Ovary (tissue), 3 donors: Measurements from ENCODE around the gene TNFRSF18.

Source experiments
- POLR2A ChIP-seq: fragments of 450-650 bp; IDR thresholded peaks from one replicate; pipeline ENCODE4 v1.6.1; 2017; ENCODE audit warnings: antibody characterized with exemption, mild to moderate bottlenecking, moderate library complexity
- TF ChIP-seq, protein P1 (sequence below), 3 donors: fragments of 450-650 bp in 2 of 3; fragments of 200-600 bp in 1 of 3; IDR thresholded peaks; one replicate each; pipeline versions ENCODE4 v1.5.1 to v1.8.0; 2016 to 2022; ENCODE audit warnings: antibody characterized with exemption in 3 of 3, mild to moderate bottlenecking in 1 of 3
- donor health status: DM: no; HTN: no; CAD: no.

DNA sequence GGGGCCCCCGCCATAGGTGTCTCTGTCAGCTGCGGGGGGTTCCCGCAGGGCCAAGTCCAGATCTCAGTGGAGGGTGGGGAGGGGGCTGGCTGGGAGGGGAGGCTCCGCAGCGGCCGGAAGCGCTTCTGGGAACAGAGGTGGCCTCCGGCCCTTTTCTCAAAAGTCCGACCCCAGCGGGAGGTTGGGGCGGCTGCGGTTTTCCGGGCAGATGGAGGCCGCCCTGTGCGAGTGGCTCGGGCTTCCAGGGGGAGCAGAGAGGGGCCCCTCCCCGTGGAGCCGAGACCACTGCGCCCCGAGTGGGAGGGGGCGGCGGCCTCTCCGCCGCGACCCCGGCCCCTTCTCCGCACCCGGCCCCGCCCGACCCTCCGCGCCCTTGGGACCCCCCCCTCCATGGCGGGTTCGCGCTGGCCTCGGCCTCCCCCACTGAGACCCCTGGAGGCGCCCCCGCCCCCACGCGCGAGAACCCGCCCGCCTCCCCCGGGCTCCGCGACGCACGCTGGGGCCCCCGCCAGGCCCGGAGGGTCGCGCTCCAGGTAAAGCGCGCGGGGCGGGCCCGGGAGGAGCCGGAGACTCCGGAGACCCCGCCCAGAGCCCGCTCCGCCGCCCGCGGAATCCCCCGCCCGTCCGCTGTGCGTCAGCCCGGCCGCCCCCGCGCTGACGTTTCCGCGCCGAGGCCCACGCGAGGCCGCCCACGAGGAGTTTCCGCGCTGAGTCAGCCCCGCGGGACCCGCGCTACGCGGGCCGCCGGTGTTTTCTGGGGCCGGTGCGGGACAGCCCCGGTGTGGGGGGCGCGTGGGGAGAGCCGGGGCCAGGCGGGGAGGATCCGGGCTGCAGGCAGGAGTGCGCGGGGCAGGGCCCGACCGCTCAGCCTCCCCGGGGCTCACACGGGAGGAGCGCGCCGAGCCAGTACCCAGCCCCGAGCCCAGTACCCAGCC is 5.2 kb downstream of the TNFRSF18 start:
- TF ChIP-seq, protein P1, sequence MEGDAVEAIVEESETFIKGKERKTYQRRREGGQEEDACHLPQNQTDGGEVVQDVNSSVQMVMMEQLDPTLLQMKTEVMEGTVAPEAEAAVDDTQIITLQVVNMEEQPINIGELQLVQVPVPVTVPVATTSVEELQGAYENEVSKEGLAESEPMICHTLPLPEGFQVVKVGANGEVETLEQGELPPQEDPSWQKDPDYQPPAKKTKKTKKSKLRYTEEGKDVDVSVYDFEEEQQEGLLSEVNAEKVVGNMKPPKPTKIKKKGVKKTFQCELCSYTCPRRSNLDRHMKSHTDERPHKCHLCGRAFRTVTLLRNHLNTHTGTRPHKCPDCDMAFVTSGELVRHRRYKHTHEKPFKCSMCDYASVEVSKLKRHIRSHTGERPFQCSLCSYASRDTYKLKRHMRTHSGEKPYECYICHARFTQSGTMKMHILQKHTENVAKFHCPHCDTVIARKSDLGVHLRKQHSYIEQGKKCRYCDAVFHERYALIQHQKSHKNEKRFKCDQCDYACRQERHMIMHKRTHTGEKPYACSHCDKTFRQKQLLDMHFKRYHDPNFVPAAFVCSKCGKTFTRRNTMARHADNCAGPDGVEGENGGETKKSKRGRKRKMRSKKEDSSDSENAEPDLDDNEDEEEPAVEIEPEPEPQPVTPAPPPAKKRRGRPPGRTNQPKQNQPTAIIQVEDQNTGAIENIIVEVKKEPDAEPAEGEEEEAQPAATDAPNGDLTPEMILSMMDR (IDR thresholded peaks at IDR 0.05): no peak
- no peak for TF ChIP-seq POLR2A
